GM21390 (cell line): ENCODE results near the gene TRMU.

ENCODE experiments used
- ATAC-seq: cut with Tn5 transposase; IDR thresholded peaks from one replicate; pipeline ENCODE4 v1.9.1; 2021; ENCODE audit not compliant: unreplicated experiment

TRMU gene

DNA sequence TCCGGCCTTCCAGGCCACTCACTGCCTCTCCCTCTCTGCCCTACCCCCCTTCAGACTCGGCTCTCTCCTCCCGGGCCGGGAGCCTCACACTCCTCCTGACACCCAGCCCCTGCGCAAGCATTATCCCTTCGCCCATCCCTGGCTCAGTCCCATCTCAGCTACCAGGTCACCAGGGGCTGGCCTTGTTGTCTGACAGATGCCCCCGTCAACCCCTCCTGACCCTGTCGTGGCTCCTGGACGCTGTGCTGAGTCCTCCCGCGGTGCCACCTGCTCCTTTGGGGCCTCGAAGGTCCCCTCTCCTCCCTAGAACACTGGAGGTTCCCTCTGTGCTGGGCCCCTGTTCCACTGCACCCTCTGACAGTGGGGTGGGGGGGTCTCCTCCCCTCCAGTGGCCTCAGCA, 32.9 kb downstream of the TRMU start:
- ATAC-seq = no peak

DNA sequence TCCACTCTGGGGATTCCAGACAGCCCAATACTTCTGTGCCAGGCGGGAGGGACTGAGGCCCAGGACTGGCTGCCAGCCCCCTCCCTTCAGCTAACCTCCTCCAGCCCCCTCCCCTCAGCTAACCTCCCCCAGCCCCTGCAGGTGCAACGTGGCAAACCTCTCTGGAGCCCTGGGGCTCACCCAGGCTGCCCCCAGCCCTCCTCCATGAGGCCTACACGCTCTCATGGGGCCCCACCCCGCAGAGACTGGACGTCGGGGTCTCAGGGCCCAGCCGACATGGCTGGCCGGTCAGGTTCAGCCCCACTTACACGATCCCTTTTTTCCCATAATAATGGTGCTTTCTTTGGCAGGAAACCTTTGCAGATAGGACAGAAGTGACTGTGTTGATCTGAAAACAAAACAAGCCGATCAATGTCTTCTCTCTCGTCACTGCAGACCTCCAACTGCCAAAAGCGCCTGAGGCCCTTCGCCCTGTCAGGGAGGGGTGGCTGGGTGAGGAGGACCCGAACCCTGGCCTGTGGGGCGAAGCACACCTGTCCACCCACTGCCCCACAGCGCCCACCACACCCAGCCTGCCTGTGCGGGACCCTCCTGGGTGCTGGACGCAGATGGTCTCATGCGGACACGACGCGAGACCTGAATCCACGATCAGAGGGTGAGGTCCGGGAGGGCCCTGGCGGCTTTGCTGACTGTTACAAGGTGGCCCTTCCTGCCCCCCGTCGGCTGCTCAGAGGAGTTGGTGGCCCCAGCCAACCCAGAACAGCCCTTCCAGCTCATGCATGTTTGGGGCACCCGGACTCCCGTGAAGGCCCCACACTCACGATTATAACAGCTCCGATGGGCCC, 33.6 kb downstream of the TRMU start:
- ATAC-seq = no peak

DNA sequence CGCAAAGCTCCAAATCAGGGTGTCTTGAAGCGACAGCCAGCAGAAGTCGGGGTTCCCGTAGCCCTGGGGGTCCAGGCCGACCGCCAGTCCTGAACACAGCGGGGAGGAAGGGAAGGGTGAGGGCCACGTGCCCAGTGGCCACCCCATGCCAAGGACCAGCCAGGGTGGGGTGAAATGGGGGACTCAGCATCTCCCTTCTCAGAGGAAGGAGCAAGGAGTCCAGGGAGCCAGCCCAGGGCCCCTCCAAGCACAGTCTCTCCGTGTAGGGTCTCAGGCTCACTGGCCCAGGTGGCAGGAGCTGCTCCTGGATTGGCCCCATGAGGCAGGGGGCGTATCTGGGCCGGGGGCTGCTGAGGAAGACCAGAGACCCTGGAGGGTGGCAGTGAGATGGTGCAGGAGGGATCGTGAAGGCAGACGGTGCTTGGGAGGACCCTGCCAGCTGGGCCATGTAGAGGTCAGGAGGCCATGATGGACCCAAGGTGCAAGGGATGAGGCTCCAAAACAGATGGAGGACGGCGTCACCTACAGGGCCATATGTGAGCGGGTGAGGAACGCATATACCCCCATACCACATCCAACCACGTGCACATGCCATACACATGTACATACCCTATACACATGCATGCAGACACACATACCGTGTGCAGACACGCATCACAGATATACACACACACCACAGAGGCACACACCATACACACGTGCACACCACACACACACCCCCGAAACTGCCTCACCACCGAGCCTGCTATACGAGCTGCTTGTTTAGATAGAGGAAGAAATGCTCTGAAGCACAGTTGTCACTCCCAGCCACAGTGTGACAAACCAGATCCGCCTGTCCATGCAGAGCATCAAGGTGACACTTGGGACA, 34.4 kb downstream of the TRMU start:
- ATAC-seq = no peak

DNA sequence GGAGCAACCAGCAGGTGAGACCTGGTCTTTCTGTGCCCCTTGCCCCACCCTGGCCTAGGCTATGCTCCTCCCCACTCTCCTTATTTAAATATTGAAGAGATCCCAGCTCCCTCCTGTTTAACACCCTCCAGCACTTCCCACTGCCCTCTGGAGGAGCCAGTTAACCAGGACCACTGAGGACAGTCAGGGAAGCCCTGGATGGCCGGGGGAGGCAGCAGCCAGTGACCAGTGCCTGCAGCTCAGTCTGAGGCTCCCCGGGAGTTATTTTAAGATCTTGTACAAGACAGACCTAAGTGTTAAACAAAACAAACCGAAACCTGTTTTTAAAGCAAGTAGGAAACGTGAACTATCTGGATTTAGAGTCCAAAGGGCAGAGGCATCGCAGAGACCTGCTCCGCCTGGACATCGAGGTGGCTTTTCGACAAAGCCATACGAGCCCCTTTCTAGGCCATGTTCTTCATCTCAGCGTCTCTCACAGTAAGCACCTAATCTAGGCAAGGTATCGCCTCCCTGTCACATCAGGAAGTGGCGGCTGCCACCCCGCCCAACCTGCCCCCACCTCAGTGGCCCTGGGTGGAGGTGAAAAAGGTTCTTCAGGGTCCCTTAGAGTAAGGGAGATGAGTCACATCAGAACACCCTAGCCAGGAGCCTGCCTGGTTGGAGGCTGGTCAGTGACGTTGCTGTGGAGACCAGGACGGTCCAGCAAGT, 35.2 kb downstream of the TRMU start:
- no peak for ATAC-seq

DNA sequence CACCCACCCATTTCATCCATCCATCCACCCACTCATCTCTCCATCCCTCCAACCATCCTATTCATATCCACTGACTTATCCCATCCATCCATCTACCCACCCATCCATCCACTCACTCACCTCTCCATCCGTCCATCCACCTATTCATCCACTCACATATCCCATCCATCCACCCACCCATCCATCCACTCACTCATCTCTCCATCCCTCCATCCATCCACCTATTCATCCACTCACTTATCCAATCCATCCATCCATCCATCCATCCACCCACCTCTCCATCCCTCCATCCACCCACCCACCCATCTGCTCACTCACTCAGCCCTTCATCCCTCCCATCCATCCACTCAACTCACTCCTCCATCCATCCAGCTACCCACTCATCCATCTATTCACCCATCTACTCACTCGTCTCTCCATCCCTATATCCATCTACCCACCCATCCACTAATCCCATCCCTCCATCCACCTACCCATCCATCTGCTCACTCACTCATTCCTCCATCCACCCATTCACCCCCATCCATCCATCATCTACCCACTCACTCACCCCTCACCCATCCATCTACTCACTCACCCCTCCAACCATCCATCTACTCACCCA, 36.2 kb downstream of the TRMU start:
- no peak for ATAC-seq

DNA sequence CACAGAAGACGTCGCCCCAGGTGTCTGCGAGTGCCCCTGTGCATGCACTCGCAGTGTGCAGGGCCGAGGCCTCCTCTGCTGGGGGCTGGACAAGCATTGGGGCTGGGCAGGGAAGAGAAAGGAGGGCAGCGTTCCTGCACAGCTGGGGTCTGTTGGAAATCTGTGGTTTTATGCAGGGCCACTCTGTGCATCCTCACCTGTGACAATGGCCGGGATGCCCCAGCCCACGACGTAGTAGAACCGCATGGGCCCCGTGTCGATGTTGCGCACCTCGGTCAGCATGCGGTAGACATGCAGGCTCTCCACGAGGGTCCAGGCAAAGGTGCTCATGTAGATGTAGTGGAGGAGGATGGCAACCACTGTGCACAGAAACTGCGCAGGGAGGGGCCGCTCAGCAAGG, 37.2 kb downstream of the TRMU start:
- ATAC-seq = no peak

DNA sequence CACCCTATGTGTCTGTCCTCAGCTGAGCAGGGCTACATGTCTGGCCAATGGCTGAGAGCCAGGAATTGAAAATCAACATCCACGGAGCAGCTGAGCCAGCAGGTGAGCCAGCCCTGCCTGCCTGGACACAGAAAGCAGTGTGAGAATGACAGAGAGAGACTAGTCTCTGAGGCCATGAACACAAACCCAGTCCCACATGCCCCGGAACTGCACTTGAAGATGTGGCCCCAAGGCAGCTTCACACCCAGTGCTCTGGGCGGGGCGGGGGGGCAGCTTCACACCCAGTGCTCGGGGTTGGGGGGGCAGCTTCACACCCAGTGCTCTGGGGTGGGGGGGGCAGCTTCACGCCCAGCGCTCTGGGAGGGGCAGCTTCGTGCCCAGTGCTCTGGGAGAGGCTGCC, 37.6 kb downstream of the TRMU start:
- ATAC-seq = no peak

DNA sequence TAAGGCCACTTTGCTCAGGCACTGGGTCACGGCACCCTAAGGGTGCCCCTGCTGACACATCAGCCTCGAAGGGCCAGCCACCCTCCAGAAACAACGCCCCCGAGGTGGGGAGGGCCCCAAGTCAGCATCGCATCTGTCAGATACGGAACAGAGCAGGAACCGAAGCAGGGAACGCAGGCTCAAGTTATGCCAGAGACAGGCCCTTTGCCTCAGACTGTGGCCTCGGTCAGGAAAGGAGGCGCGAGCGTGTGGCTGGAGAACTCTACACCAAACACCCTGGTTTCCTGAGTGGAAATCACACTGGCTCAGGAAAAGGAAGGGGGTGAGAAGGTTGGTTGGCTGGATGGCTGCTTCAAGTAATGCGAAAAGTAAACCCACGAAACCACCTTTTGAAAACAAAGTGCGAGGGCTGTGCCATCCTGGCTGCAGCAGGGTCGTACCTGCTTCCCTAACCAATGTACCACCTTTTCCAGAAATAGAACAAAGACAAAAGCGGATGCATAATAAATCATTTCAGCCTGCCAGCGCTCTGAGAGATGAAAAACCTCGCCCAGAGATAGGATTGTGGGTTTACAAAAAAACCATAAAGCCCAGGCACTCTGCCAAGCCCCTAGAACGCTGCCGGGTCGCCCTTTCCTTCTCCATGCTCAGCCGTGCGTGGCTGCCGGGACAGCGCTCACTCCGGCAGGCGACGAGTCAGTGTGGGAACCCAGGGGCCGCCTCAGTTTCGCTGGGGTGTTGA, 38.6 kb downstream of the TRMU start:
- ATAC-seq = no peak

DNA sequence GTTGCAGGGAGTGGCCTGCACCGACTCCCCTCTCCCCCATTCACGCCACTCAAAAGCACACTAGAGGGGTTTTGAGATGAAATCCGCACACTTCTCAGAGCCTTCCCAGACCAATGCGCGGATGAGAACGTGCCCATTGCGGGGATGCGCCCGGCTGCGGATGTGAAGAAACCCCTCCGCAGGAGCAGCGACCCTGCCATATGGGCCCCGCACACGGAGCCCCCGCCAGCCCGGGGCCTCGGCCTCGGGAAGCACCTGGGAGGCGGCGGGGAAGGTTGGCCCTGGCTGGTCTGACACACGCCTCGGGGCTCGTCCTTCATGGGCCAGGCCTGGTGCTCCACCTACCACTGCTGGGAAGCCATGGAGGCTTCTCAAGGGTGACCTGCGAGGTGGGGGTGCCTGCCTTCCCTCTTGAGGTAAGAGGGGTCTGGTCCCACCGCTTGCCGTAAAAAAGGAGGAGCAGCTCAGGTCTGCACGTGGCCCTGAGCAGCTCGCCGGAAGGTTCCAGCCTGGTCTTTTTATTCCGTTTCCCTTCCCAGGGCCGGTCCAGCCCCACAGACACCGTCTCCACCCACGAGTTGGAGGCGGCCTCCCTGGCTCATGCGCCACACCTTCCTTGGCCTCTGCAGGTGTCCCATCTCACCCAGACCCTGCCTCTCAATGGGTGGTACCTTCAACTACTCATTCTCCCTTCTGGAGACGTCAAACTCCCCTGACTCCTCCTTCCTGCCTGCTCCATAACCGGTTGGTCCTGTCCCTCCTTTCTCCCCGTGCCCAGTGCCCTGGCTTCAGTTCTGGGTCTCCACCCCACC, 39.4 kb downstream of the TRMU start:
- no peak for ATAC-seq

DNA sequence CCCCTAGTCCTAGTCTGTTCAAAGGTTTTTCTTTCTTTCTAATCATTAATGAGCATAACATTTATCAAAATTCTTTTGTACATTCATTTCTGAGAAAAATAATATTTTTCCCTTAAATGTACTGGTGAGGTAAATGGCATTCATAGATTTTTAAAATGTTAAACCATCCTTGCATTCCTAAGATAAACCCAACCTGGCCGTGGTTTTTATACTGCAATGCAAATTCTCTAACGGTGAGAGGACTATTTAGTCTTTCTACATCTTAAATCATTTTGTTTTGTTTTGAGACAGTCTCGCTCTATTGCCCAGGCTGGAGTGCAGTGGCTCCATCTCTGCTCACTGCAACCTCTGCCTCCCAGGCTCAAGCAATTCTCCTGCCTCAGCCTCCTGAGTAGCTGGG, 40.6 kb downstream of the TRMU start:
- no peak for ATAC-seq

DNA sequence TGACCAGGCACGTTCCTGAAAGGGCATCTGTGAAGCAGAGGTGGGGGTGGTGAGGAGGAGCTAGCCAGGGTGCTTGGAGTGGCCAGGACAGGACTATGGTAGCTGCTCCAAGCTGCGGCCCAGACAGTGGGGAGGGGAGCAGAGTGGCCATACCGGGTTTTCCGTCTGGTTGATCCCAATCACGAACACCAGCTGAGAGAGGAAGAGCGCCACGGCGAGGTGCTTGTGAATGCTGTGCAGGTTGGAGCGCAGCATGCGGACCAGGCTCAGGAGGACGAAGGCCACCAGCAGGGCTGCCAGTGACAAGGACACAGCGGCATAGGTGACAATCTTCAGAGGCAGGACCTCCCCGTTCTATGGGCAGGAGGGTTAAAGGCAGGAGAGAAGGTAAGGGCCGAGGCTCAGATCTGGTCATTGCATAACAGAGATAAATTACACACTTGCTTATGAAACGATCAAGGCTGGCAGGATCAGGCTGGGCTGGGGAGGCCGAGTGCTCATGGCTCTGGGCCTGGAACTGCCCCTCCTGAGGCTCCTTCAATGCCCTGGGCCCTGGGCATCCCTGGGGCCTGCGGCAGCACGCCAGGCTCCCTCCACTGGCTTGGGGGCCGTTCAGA, 41.5 kb downstream of the TRMU start:
- ATAC-seq = no peak

DNA sequence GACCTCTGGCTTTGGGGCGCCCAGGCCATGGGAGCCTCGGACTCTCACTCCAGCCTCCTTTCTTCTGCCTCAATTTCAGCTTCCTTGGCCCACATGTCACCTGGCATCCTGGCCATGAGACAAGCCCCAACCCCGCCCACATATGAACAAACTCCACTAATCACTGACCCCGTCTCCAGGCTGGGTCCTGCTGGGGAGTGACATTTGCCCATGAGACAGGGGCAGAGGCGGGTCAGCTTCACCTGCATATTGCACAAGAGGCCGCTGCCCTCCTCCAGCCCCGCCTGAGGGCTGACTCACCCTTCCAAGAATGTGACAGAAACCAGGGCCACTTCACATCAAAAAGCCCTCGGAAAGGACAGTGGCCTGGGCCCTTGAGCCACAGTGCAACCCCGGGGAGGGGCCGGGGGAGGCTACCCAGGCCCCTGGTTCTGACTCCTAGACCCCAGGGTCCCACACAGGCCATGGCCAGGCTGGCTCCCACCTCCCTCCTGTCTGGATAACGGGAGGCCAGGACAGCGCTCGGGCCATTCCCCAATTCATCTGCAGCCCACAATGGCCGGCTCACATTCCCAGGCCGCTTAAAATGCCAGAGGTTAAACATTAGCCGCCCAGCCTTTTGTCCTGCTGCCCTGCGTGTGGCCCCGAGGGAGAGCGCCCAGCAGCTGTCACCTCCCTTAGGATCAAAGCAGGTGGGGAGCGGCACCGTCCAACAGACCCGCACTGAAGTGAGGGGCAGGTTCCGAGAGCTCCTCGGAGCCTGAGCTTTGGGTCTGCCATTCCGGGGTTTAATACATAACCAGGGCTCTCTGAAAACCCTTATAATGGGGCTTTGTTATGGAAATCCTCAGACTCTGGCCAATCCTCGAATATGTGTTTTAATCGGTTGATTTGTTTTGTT, 42.3 kb downstream of the TRMU start:
- no peak for ATAC-seq

DNA sequence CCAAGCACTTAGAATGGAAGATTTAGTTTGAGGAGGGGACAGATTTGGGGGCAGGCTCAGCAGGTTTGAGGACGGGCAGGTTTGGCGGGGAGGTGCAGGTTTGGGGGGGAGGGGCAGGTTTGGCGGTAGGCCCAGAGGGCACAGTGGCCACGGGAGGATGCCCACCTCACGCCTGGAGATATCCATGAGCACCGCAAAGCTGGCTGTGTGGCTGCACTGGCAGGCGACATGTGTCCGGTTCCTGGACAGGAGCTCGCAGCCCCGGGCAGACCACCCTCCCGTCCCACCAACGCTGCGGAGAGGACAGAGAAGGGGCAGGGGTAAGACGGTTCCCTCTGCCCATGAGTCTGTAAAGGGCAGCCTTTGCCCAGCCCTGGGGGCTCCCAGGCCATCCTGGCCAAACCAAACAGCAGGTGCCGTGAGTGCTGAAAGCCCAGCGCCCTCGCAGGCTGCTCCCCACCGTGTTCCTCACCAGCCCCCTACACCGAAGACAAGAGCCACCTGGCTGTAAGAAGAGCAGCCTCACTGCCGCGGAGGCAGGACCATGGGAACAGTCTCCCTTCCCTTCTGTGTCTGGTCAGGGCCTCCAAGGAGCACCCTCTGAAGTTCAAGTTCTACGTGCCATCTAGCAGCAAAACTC, 43.0 kb downstream of the TRMU start:
- ATAC-seq = no peak

DNA sequence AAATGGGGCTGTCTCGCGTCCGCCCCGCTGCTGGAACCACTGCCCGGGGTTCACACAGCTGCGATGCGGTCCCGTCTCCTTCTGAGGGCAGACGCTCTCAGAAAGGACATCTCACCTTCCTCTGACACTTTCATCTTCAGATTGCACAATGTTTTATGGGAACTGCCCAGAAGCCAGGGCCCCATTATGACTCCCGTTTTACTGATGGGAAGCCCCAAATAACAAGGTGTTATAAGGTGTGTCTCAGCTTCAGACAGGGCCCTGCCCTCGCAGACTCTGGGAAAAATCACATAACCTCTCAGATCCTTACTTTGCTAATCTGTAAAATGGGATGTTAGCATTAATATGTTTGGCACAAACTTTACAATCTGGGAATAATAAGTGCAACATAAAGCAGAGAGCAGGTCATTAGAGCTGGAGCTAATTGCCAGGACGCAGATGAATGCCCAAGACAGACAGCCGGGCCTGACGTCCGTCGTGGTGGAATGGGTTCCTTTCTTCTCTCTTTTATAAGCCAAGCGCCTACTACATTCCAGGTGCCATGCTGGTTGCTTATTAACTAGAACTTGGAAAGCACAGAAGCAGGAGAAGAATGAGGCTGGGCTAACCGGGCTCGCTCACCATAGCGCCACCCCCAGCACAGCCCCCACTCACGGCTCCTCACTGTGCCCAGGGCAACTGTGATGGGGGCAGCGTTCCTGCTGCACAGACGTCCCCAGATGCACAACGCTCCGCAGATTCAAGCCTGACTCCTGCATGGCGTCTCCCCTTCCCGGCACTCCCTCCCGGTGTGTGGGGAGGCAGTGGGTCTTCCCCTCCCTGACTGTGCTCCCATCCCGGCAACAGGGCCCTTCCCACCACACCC, 43.8 kb downstream of the TRMU start:
- no peak for ATAC-seq

DNA sequence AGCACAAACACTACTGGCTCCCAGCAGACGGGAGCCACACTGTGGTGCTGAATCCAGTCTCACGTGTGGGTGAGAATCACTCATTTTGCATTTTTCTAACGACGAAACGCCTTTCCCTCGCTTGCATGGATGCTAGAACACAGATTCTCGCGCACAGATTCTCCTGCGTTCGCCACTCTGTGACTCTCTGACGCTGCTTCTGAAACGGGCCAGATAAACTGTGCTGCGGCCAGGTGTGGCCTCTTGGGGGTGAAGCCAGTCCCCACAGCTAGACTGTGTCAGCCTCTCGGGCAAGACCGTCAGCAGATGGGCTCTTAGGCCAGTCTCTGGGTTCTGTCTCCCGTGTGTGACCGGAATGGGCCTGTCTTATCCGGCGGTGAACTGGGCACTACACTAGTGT, 44.6 kb downstream of the TRMU start:
- ATAC-seq = no peak

DNA sequence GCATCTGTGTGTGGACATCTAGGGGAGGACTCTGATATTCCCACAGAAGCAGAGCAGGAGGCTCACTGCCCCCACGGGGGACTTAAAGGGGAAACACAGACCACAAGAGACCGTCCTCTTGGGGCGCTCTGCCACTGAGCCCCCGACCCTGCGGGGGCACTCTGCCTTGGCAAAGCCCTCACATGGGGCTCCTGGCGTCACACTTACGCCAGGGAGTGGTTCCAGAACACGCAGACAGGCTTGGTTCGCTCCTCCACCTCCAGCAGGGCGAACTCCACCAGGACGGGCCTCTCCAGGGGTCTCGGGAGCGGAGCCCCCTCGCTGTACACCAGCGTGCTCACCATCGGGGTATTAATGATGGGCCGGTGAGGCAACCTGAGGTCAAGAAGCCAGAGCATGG, 45.1 kb downstream of the TRMU start:
- ATAC-seq = no peak

DNA sequence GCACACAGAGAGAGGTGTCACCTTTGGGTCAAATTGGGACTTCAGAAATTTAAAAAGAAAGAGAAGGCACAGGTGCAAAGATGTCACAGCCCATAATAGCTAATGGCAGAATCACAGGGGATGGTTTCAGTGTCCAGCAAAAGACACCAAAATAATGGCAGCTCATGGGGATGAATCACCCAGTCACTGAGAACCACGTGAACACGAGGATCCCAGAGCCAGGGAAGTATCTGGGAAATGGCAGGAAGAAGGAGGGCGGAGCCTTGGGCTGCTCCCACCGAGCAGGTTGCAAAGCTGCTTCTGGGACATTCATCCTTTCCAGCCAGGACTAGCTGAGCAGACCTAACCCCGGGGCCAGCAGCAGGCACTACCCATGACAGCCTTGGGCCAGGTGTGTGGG, 45.6 kb downstream of the TRMU start:
- ATAC-seq = no peak
